Activated gamma-delta T cell treated with Interleukin-2 at 50 U/mL for 16 hours (primary cell): ENCODE results near the gene PHYKPL.
"Not testable (repeated sequence)": the region's sequence is repeated elsewhere in the genome, so short reads cannot be mapped to it uniquely, and the experiment has no call there.

Experiments used
- DNase-seq: peaks from one replicate; pipeline ENCODE4 v3.0.0-alpha.2; 2020

Gene PHYKPL

GRCh38 chr5:178238711-178239592 lies 6.3 kb upstream of the PHYKPL start:
- no peak for DNase-seq

GRCh38 chr5:178238313-178238635 lies 5.7 kb upstream of the PHYKPL start:
- DNase-seq: no peak

DNA sequence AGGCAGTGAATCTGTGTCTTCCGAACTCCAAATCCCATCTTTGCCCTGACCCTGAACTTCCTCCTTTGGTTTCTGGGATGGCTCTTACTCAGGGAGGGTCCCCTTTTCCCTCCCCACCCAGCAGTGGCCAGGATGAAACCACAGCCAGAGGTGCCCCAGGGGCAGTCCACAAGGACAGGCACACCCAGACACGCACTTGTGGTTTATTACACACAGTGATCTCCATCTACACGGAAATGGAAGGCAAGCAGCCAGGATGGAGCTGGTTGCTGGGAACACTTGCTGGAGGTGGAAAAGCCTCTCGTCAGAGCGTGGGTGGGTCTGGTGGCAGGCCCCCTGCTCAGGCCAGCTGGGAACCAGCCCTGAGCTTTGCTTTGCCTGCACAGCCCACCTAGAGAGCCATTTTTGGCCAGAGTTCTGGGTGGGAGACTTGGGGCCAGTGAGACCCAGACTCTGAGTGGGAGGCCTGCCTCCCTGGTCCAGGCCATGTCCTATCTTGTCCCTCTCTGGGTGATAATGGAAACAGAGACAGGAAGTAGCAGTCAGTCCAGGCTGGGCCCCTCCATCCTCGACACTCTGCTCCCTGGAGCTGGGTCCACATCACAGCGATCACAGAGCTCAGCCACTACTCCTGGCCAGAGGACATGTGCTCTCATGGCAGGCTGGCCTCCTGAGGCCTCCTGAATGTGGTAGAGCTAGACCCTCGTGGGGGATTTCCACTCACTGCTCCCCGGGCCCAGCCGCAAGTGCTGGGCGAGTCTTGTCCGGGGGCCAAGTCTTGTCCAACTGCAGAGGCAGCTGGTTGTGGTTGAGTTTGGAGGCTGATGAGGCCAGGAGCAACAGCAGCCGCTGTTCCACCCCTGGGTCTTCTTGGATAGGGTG lies 5.1 kb upstream of the PHYKPL start:
- no peak for DNase-seq

DNA sequence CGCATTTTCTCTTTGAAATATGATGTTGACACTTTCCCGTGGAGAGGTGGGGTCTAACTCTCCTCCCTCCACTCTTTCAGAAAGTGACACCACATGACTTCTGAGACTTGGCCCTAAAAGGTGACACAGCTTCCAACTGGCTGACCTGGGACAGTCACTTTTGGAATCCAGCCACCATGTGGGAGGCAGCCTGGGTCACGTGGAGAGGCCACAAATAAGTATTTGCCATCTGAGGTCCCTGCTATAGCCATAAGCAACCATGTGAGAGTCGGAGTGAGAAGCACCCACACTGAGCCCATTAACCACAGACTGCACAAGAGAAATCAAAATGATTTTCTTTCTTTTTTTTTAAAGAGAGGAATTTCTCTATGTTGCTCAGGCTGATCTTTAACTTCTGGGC lies 4.1 kb upstream of the PHYKPL start:
- no peak for DNase-seq

DNA sequence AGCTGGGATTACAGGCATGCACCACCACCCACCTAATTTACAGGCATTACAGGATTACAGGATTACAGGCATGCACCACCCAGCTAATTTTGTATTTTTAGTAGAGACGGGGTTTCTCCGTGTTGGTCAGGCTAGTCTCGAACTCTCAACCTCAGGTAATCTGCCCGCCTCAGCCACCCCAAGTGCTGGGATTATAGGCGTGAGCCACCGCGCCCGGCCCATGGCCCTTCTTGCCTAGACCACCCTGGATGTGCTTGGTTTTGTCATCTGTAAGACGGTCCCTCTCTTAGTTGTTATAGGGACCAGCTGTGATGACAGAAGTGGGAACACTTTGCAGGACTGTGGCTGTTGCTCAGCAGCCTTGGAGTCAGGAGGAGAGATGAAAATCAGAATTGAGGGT lies 3.5 kb upstream of the PHYKPL start:
- DNase-seq: no peak

DNA sequence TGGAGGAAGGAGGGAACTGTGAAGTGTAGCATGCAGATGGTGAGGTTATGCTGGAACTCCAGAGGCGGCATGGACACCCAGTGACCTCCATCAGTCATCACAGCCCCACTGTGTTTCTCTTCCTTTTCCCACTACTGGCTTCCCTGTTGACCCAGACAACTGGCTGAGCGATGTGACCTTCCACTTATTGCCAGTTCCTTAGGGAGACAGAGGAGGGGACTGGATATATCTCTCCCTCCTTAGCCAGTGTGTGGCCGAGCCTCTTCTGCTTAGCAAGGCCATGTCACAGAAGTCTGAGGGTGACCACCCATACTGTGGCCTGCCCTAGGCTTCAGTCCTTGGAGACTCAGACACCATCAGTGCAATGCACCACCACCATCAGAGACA lies 3.0 kb upstream of the PHYKPL start:
- DNase-seq: no peak

DNA sequence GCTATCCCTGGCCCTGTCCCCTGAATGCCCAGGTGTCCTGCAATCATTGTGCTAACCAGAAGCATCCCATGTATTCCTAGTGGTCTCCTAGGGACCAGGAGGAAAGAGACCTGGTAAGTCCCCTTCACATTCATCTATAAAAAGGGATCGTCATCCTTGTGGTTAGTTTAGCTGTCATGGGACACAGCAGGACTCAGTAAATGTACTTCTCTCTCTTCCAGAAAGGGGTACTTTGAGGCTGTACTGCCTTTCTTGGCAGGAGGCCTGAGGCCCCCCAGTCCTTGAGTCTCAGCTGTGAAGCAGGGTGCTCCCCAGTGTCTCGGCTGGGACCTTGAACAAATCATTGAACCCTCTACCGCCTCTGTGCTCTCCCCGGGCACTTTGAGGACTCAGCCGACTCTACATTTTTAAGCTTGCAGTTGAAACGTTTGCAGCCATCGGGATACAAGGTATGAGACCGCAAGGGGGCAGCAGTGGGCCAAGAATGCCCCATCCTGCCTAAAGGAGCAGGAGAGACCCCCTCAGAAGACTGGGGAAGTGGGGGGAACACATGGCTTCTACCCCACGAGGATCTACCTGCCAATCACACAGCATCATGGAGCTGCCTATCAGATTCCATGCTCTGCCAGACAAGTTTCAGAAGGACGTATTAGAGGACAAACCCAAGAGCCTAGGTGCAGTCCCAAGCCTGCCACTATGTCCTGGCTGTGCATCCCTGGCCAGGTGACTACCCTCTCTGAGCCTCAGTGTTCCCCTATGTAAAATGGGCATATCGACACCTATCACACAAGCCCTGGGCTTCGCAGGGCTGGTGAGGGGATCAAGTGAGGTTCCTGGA lies 2.4 kb upstream of the PHYKPL start:
- peak; percentile 78 for DNase-seq

- DNase-seq: no peak
These were observed 1.6 kb upstream of the PHYKPL start for GRCh38 chr5:178234121-178234749.

- no peak for DNase-seq
These were observed 373 bp upstream of the PHYKPL start for GRCh38 chr5:178232920-178233429.

GRCh38 chr5:178231539-178232123 lies 971 bp downstream of the PHYKPL start:
- DNase-seq: no peak

DNA sequence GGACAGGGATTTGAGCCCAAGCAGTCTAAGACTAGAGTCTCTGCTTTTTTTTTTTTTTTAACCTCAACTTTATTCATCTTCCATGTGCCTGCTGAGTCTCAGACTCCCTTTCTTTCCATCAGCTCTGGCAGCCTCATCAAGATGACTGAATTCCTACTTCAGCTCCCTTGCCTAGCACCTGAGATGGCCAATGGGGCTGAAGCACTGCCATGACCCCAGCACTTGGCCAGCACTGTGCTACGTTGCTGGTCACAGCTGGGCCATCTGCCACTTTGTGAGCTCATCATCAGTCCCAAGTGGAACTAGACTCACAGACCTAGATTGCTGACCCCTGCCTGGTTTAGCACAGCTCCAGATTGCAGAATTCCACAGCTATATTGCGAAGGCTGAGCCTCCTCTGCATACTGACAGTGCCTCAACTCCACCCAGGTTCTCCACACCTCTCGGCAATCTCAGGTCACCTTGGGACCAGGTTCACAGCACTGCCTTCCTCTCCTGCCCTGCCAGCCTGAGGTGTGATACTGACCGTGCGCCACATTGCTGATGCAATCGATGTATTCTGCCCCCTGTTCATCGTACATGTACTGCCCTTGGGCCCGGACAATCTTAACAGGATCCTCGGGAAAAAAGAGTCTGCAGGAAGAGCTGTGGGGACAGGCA lies 1.6 kb downstream of the PHYKPL start:
- DNase-seq: no peak

DNA sequence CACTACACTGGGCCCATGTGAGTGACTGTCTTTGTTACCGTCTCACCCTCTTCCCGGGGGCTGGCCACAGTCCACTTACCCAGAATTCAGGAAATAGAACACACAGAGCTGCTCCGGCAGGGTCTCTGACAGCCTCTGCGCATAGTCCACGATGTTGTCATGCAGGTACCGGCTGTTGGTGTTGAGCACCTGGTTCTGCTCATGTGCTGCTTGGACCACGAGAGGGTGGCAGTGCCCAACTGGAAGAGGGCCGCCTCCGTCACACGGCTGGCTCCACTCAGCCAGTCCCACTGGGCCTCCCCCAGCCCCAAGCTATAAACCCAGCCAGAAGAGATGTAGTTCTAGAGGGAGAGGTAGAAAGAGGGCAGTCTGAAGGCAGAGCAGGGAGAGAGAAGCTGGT lies 2.7 kb downstream of the PHYKPL start:
- DNase-seq: no peak

DNA sequence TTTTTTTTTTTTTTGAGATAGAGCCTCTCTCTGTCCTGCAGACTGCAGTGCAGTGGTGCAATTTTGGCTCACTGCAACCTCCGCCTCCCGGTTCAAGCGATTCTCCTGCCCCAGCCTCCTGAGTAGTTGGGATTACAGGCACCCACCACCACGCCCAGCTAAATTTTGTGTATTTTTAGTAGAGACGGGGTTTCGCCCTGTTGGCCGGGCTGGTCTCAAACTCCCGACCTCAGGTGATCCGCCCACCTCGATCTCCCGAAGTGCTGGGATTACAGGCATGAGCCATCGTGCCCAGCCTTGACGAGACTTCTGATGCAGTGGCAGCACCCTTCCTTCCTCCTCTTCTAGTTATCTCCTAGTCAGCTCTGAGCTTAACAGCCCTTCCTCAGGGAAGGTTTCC lies 3.5 kb downstream of the PHYKPL start:
- not testable (repeated sequence) for DNase-seq

DNA sequence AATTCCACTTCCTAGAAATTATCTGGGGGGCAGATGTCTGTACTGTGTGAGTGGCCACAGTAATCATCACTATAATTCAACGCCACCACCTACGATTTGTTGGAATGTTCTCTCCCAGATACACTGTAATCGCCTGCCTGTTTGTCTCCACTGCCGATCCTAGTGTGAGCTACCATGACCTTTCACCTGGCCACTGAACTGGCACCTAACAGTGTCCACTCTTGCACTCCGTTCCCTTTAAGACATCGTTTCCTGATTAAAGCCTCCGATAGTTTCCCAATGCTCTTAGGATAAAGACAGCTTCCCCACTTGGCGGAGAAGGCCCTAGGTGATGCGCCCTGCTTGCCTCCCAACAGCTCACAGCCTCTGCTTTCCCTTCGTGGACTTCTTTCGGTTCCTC lies 4.0 kb downstream of the PHYKPL start:
- DNase-seq: no peak

- no peak for DNase-seq
These were observed 4.7 kb downstream of the PHYKPL start for GRCh38 chr5:178227929-178228328.

DNA sequence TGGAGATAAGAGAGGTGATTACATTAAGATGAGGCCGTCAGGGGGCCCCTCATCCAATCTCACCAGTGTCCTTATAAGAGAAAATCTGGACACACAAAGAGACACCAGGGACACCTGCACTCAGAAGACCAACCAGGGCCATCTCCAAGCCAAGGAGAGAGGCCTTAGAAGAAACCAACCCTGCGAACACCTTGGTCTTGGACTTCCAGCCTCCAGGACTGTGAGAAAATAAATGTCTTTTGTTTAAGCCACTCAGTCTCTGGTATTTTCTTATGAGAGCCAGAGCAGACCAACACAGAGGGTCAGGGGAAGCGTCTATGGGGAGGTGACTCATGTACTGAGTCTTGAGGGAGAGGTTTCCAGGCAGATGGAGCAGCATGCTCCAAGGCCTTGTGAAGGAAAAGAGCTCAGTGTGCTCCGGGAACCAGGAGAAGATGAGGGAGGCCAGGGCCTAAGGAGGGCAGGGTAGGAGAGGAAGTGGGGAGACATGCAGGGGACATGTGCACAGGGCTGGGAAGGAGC lies 5.4 kb downstream of the PHYKPL start:
- DNase-seq: no peak

DNA sequence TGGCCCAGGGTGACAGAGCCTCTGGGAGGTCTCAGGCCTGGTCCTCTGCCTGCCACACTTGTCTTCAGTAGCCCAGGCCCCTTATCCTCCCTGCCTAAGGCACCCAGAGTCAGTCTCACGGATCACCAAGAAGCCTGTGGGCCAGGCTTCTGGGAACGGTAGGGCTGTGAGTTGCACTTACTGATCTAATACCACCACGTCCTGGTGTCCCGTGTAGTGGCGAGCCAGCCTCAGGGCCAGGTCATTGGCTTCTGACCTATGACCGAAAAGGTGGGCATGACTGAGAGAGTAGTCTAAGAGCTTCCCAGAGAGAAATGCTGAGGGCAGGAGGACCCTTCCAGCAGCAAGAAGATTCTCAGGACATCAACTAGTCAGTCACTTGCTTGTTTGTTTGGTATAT lies 7.4 kb downstream of the PHYKPL start:
- no peak for DNase-seq

- DNase-seq: no peak
These were observed 8.2 kb downstream of the PHYKPL start for GRCh38 chr5:178224403-178224802.

GRCh38 chr5:178223828-178224335 lies 8.7 kb downstream of the PHYKPL start:
- no peak for DNase-seq

DNA sequence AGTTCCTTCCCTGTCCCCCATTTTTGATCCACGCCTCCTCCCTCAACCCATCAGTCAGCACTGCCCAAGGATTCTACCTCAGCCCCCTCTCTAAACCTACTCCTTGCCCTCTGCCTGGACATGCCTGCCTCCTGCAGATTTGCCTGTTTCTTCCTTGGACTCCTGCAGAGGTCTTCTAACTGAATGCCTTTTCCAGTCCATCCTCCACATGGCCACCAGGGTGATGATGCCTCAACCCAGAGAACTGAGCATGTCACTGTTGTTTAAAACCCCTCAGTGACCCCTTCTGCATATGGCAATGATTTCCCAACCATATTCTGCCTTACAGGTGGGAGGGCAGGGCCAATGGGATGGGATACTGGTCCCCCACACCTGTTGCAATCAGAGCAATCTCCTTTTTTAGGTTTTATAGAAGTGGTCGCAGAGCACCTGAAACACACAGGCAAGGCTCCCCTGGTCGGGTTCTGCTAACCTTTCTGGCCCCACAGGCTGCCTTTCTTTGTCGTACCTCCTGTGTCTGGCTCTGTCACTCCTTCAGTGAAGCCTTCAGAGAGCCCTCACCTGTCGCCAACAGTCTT lies 9.3 kb downstream of the PHYKPL start:
- no peak for DNase-seq

DNA sequence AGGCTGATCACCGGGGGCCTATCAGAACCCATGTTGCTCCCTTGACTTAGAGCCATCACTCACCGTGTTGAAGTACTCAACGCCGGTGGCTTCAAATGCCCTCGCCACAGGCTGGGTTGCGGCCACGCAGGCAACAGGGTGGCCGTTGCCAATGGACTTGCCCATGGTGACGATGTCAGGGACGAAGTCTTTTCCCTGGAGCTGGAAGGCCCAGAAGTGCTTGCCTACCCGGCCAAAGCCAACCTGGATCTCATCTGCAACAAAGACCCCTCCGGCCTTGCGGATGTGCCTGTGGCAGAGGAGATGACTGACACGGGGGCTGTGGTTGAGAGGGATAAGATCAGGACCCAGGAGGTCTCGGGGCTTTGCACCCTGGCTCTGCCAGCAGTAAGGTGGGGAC lies 10.3 kb downstream of the PHYKPL start:
- no peak for DNase-seq
